Neural crest cell (in vitro differentiated cells): ENCODE data around the gene ANKRD27. TPM values are rescaled to one million over a fixed set of nuclear protein-coding genes. Genes with fewer than 3 reads are reported as not detected.
A peak's percentile ranks its signal among the peaks of the same experiment; 100 is the strongest.
"Not testable (repeated sequence)": the region's sequence is repeated elsewhere in the genome, so short reads cannot be mapped to it uniquely, and the experiment has no call there.

Experiments
- DNase-seq: peaks from one replicate; pipeline ENCODE4 v3.0.0; 2021; ENCODE audit warnings: low read depth, mixed read lengths, low spot score
- H3K27ac Mint-ChIP-seq: one replicate; pipeline ENCODE4 v1.8.0; 2021; ENCODE audit warnings: mild to moderate bottlenecking, mixed read lengths; ENCODE audit not compliant: unreplicated experiment
- H3K27me3 Mint-ChIP-seq: 2 replicates; pipeline ENCODE4 v1.8.0; 2021; ENCODE audit warnings: low read depth, mild to moderate bottlenecking, mixed read lengths
- H3K36me3 Mint-ChIP-seq: 2 replicates; pipeline ENCODE4 v1.8.0; 2021; ENCODE audit warnings: low read depth, mild to moderate bottlenecking, mixed read lengths
- H3K4me1 Mint-ChIP-seq: 2 replicates; pipeline ENCODE4 v1.8.0; 2021; ENCODE audit warnings: mixed read lengths
- H3K4me3 Mint-ChIP-seq: one replicate; pipeline ENCODE4 v1.8.0; 2021; ENCODE audit warnings: mild to moderate bottlenecking, mixed read lengths
- H3K9me3 Mint-ChIP-seq: 2 replicates; pipeline ENCODE4 v1.8.0; 2021; ENCODE audit warnings: mixed read lengths
- total RNA-seq: library from RNA; stranded (reverse); gene quantifications from 2 replicates; pipeline ENCODE4 v1.2.1, GENCODE V29; 2021
- TF ChIP-seq, protein P1 (sequence below): fragments of 200-600 bp; sonication (generic); conservative IDR thresholded peaks from 2 replicates; pipeline ENCODE4 v1.5.0; 2021; ENCODE audit warnings: antibody characterized with exemption, mild to moderate bottlenecking

ANKRD27 gene
- total RNA-seq, 1 donor from 2014 or later = 25.1 TPM

- not testable (repeated sequence) for DNase-seq, H3K27ac Mint-ChIP-seq, H3K27me3 Mint-ChIP-seq, H3K9me3 Mint-ChIP-seq
- H3K36me3 Mint-ChIP-seq = peaks cover 41% of the 10 kb centered on the region
- peaks cover 38% of the 10 kb centered on the region for H3K4me1 Mint-ChIP-seq
- H3K4me3 Mint-ChIP-seq = peak overlapping the region; percentile 35
Measured at GRCh38 chr19:32695506-32695905, 20.5 kb upstream of the ANKRD27 start.

DNA sequence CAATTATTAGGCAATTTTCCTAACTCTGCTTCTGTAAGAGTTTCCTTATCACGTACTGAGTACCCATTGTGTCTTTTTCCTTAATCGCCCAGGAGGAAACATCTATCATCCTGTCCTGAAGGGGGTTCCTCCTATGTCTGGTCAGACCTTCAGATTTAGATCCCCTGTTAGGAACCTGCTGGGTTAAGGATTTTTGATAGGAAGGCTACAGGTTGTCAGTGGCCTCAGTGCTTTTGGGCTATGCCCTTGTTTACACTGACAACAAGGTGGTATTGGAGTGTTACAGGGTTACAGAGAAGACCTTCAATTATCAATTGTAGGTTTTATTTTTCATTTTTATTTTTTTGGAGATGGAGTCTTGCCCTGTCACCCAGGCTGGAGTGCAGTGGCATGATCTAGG lies 19.9 kb upstream of the ANKRD27 start:
- H3K4me3 Mint-ChIP-seq = peak overlapping the region; percentile 88
- H3K9me3 Mint-ChIP-seq, H3K27ac Mint-ChIP-seq, H3K27me3 Mint-ChIP-seq, DNase-seq: not testable (repeated sequence)
- peaks cover 34% of the 10 kb centered on the region for H3K36me3 Mint-ChIP-seq
- peaks cover 38% of the 10 kb centered on the region for H3K4me1 Mint-ChIP-seq

DNA sequence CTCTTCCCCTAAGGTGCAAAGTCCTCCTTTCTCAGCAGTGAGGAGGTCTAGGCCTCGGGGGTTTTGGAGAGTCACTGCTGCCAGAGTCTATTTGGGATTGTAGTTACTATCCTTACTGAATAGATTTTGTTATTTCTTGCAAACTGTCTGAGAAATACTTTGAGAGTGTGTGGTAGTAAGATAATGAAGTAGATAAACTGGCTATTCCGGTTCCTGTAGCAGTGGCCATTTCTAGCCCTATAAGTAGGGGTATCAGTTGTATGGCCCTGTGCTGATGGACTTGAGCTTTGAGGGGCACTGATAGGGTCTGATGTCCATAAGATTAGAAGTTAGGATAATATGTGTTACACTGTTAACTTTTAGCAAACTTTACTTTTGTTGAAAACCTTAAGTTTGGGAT lies 19.3 kb upstream of the ANKRD27 start:
- H3K4me3 Mint-ChIP-seq = peak overlapping the region; percentile 88
- H3K27me3 Mint-ChIP-seq, H3K27ac Mint-ChIP-seq, DNase-seq, H3K9me3 Mint-ChIP-seq: not testable (repeated sequence)
- peaks cover 38% of the 10 kb centered on the region for H3K4me1 Mint-ChIP-seq
- peaks cover 30% of the 10 kb centered on the region for H3K36me3 Mint-ChIP-seq

GRCh38 chr19:32693151-32694108 lies 18.4 kb upstream of the ANKRD27 start:
- not testable (repeated sequence) for H3K27ac Mint-ChIP-seq, H3K27me3 Mint-ChIP-seq, H3K9me3 Mint-ChIP-seq, DNase-seq
- H3K4me3 Mint-ChIP-seq = peak overlapping the region; percentile 88
- H3K36me3 Mint-ChIP-seq = peaks cover 25% of the 10 kb centered on the region
- H3K4me1 Mint-ChIP-seq = peaks cover 38% of the 10 kb centered on the region

DNA sequence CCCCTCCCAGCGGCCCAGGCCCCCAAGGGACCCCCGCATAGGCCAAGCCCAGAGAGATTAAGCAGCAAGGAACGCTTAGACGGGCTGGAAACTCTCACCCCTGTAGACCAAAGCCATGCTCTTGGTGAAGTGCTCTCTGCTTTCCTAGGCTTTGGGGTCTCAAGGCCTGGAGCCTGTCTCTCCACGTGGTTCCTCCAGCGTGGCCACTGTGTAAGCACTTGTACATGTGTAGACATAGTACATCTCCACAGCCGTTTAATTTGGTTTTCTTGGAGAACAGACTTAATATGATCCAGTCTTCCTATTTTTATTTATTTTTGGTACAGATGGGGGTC lies 17.7 kb upstream of the ANKRD27 start:
- H3K9me3 Mint-ChIP-seq = no peaks in the 10 kb centered on the region
- DNase-seq = no peak
- H3K27ac Mint-ChIP-seq = no peak overlapping the region
- peak overlapping the region; percentile 88 for H3K4me3 Mint-ChIP-seq
- H3K4me1 Mint-ChIP-seq = peaks cover 38% of the 10 kb centered on the region
- TF ChIP-seq, protein P1, sequence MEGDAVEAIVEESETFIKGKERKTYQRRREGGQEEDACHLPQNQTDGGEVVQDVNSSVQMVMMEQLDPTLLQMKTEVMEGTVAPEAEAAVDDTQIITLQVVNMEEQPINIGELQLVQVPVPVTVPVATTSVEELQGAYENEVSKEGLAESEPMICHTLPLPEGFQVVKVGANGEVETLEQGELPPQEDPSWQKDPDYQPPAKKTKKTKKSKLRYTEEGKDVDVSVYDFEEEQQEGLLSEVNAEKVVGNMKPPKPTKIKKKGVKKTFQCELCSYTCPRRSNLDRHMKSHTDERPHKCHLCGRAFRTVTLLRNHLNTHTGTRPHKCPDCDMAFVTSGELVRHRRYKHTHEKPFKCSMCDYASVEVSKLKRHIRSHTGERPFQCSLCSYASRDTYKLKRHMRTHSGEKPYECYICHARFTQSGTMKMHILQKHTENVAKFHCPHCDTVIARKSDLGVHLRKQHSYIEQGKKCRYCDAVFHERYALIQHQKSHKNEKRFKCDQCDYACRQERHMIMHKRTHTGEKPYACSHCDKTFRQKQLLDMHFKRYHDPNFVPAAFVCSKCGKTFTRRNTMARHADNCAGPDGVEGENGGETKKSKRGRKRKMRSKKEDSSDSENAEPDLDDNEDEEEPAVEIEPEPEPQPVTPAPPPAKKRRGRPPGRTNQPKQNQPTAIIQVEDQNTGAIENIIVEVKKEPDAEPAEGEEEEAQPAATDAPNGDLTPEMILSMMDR = no peak
- peaks cover 17% of the 10 kb centered on the region for H3K36me3 Mint-ChIP-seq
- no peaks in the 10 kb centered on the region for H3K27me3 Mint-ChIP-seq

DNA sequence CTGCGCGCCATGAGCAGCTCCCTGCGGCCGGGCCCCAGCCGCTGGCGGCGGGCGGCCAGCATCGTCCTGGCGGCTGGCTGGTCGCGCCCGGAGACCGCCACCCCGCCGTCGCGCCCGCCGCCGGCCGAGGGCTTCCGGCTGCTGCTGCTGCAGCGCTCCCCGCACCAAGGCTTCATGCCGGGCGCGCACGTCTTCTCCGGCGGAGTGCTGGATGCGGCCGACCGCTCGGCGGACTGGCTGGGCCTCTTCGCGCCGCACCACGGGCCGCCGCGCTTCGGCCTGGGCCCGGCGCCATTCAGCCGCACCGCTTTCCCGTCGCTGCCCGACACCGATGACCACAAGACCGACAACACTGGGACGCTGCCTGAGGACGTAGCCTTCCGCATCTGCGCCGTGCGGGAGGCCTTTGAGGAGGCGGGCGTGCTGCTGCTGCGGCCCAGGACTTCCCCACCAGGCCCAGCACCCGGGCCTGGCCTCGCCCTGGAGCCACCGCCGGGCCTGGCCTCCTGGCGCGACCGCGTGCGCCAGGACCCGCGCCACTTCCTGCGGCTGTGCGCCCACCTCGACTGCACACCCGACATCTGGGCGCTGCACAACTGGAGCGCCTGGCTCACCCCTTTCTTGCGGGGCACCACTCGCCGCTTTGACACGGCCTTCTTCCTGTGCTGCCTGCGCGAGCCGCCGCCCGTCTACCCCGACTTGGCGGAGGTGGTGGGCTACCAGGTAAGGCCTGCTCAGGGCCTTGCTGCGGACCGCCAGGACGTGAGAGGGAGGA lies 17.2 kb upstream of the ANKRD27 start:
- Mint-ChIP-seq H3K36me3 (peaks cover 16% of the 10 kb centered on the region), H3K27ac (no peak overlapping the region), H3K4me3 (peak overlapping the region; percentile 88), H3K4me1 (peaks cover 38% of the 10 kb centered on the region), H3K27me3 (no peaks in the 10 kb centered on the region), H3K9me3 (no peaks in the 10 kb centered on the region)
- DNase-seq = peak; percentile 42
- TF ChIP-seq, protein P1 = no peak

GRCh38 chr19:32691291-32691951 lies 16.4 kb upstream of the ANKRD27 start, which contains the start of gene NUDT19:
NUDT19 (plus strand) TSS chr19:32691821; CDS start chr19:32691961, 140 bp downstream.
- Mint-ChIP-seq H3K9me3 (no peaks in the 10 kb centered on the region), H3K36me3 (peaks cover 16% of the 10 kb centered on the region), H3K27me3 (no peaks in the 10 kb centered on the region), H3K4me1 (peaks cover 38% of the 10 kb centered on the region), H3K27ac (peak within 1 kb of the TSS; percentile 55), H3K4me3 (peak within 1 kb of the TSS; percentile 88)
- TF ChIP-seq, protein P1 = no peak
- DNase-seq = peak; percentile 57
